ENCODE measurements around the gene YBX3.

- TF ChIP-seq CTCF (IDR thresholded peaks at IDR 0.05) (no peak), POLR2A (IDR thresholded peaks at IDR 0.05) (no peak)
These were observed 54.6 kb downstream of the YBX3 start for GRCh38 chr12:10668526-10668925.

Data from Peyer's patch (tissue), 4 donors.